Activated CD4-positive, alpha-beta memory T cell treated with anti-CD3 and anti-CD28 coated beads, Interleukin-2, amount 10 ng/mL, durations not matched to agents 7 days and 5 days (primary cell): ENCODE measurements around the gene SLC12A3. TPM values are rescaled to one million over a fixed set of nuclear protein-coding genes. Genes with fewer than 3 reads are reported as not detected.

Experiments used
- CTCF ChIA-PET: fragments of 350-600 bp; sonication (Branson Sonifier 250); formaldehyde crosslinking; loops from one replicate; lab custom pipeline; 2021; ENCODE audit warnings: antibody characterized with exemption, inconsistent platforms; lab: Charles Lee
- POLR2A ChIA-PET: fragments of 350-600 bp; sonication (Branson Sonifier 250); formaldehyde crosslinking; loops from one replicate; lab custom pipeline; 2021; ENCODE audit warnings: antibody characterized with exemption; lab: Charles Lee
- DNase-seq: peaks from one replicate; pipeline ENCODE4 v3.0.0-alpha.2; 2020
- H3K27ac Mint-ChIP-seq: one replicate; pipeline ENCODE4 v1.8.0; 2021; ENCODE audit warnings: mild to moderate bottlenecking, mixed read lengths
- H3K27me3 Mint-ChIP-seq: one replicate; pipeline ENCODE4 v1.8.0; 2021; ENCODE audit warnings: mixed read lengths
- H3K36me3 Mint-ChIP-seq: one replicate; pipeline ENCODE4 v1.8.0; 2021; ENCODE audit warnings: low read depth, mixed read lengths
- H3K4me1 Mint-ChIP-seq: one replicate; pipeline ENCODE4 v1.8.0; 2021; ENCODE audit warnings: mixed read lengths
- H3K4me3 Mint-ChIP-seq: one replicate; pipeline ENCODE4 v1.8.0; 2021; ENCODE audit warnings: mild to moderate bottlenecking, mixed read lengths
- H3K9me3 Mint-ChIP-seq: one replicate; pipeline ENCODE4 v1.8.0; 2021; ENCODE audit warnings: mixed read lengths
- total RNA-seq, 2 experiments: library from RNA; stranded (reverse); gene quantifications; one replicate each; pipeline ENCODE4 v1.2.3, GENCODE V29; 2021

The SLC12A3 gene
- total RNA-seq, 2 experiments from 2014 or later: not detected

- DNase-seq: no peak
- CTCF ChIA-PET: interaction anchor here (1.3 kb wide), 1 partner anchor 18 kb away, joined by 3 read pairs; no protein-coding TSS in a partner anchor
- Mint-ChIP-seq H3K36me3 (peaks cover 94% of the 10 kb centered on the region), H3K9me3 (no peaks in the 10 kb centered on the region), H3K4me3 (peak overlapping the region; percentile 26), H3K27ac (peak overlapping the region; percentile 45), H3K4me1 (peaks cover 70% of the 10 kb centered on the region), H3K27me3 (no peaks in the 10 kb centered on the region)
- POLR2A ChIA-PET: interaction anchor here (0.8 to 3.4 kb wide), 7 partner anchors 9 to 68 kb away, joined by 3 to 17 read pairs (median 4); partner anchors contain the start of gene NLRC5
These were observed 71.9 kb downstream of the SLC12A3 start for GRCh38 chr16:56936950-56937349.

GRCh38 chr16:56938664-56939513, 73.9 kb downstream of the SLC12A3 start:
- DNase-seq: peak; percentile 77
- Mint-ChIP-seq H3K9me3 (no peaks in the 10 kb centered on the region), H3K4me1 (peaks cover 88% of the 10 kb centered on the region), H3K27ac (peak overlapping the region; percentile 93), H3K4me3 (peak overlapping the region; percentile 68), H3K27me3 (no peaks in the 10 kb centered on the region), H3K36me3 (peaks cover 97% of the 10 kb centered on the region)
- POLR2A ChIA-PET: interaction anchor here (0.6 to 3.4 kb wide), 11 partner anchors 8 to 110 kb away, joined by 3 to 18 read pairs (median 5); partner anchors contain the start of gene NLRC5
- CTCF ChIA-PET: interaction anchor here (0.6 to 2.5 kb wide), 5 partner anchors 13 to 1448 kb away, joined by 3 to 8 read pairs (median 5); no protein-coding TSS in a partner anchor

- Mint-ChIP-seq H3K4me3 (peak overlapping the region; percentile 68), H3K9me3 (no peaks in the 10 kb centered on the region), H3K4me1 (peaks cover 88% of the 10 kb centered on the region), H3K27ac (peak overlapping the region; percentile 93), H3K36me3 (peaks cover 98% of the 10 kb centered on the region), H3K27me3 (no peaks in the 10 kb centered on the region)
- ChIA-PET CTCF (interaction anchor here (2.0 to 2.5 kb wide), 2 partner anchors 25 to 73 kb away, joined by 4 to 8 read pairs; no protein-coding TSS in a partner anchor), POLR2A (interaction anchor here (0.7 to 2.8 kb wide), 6 partner anchors 9 to 111 kb away, joined by 3 to 18 read pairs (median 8); no protein-coding TSS in a partner anchor)
- DNase-seq: no peak
These were observed 74.8 kb downstream of the SLC12A3 start for GRCh38 chr16:56939801-56940200.

GRCh38 chr16:56941092-56941491, 76.1 kb downstream of the SLC12A3 start:
- no peak for DNase-seq
- POLR2A ChIA-PET: interaction anchor here (1.1 to 8.0 kb wide), 4 partner anchors 9 to 162 kb away, joined by 4 to 140 read pairs (median 4); partner anchors contain the start of gene HERPUD1
- Mint-ChIP-seq H3K9me3 (no peaks in the 10 kb centered on the region), H3K27me3 (no peaks in the 10 kb centered on the region), H3K36me3 (peaks cover 92% of the 10 kb centered on the region), H3K4me1 (peaks cover 81% of the 10 kb centered on the region), H3K4me3 (no peak overlapping the region), H3K27ac (peak overlapping the region; percentile 30)
- CTCF ChIA-PET: no interaction called here

GRCh38 chr16:56941856-56942331, 76.9 kb downstream of the SLC12A3 start:
- Mint-ChIP-seq H3K9me3 (no peaks in the 10 kb centered on the region), H3K36me3 (peaks cover 88% of the 10 kb centered on the region), H3K27me3 (no peaks in the 10 kb centered on the region), H3K27ac (no peak overlapping the region), H3K4me1 (peaks cover 76% of the 10 kb centered on the region), H3K4me3 (no peak overlapping the region)
- POLR2A ChIA-PET: interaction anchor here (0.8 to 8.0 kb wide), 7 partner anchors 9 to 163 kb away, joined by 3 to 140 read pairs (median 4); partner anchors contain the start of genes HERPUD1 and NLRC5
- DNase-seq: no peak
- CTCF ChIA-PET: interaction anchor here (1.1 kb wide), 1 partner anchor 22 kb away, joined by 3 read pairs; no protein-coding TSS in a partner anchor

DNA sequence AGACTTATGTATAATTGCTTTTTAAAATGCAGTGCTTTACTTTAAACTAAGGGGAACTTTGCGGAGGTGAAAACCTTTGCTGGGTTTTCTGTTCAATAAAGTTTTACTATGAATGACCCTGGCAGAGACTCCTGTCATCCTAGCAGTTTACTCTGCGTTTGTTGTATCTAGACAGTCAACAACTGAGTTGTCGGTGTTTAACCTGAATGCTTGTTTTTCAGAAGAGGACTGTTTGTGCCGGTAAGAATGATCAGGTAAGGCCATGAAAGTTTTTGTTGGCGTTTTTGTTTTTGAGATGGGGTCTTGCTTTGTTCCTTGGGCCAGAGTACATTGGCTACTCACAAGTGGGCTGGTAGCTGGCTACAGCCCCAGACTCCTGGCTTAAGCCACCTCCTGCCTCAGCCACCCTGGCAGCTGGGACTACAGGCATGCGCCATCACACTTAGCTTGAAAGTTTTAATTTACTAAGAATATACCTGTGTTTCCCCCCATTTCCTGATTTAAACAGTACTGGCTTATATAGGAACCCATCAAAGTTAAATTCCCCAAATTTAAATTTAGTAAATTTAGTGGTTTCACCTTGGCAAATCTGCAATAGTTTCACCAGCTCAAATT, 78.9 kb downstream of the SLC12A3 start:
- H3K36me3 Mint-ChIP-seq: peaks cover 74% of the 10 kb centered on the region
- POLR2A ChIA-PET: interaction anchor here (0.9 to 8.0 kb wide), 5 partner anchors 12 to 98 kb away, joined by 3 to 140 read pairs (median 3); partner anchors contain the start of gene HERPUD1
- H3K4me3 Mint-ChIP-seq: no peak overlapping the region
- CTCF ChIA-PET: interaction anchor here (0.8 to 1.9 kb wide), 2 partner anchors 20 to 75 kb away, joined by 3 to 4 read pairs; no protein-coding TSS in a partner anchor
- no peaks in the 10 kb centered on the region for H3K27me3 Mint-ChIP-seq
- peak overlapping the region; percentile 31 for H3K27ac Mint-ChIP-seq
- DNase-seq: no peak
- peaks cover 58% of the 10 kb centered on the region for H3K4me1 Mint-ChIP-seq
- no peaks in the 10 kb centered on the region for H3K9me3 Mint-ChIP-seq

DNA sequence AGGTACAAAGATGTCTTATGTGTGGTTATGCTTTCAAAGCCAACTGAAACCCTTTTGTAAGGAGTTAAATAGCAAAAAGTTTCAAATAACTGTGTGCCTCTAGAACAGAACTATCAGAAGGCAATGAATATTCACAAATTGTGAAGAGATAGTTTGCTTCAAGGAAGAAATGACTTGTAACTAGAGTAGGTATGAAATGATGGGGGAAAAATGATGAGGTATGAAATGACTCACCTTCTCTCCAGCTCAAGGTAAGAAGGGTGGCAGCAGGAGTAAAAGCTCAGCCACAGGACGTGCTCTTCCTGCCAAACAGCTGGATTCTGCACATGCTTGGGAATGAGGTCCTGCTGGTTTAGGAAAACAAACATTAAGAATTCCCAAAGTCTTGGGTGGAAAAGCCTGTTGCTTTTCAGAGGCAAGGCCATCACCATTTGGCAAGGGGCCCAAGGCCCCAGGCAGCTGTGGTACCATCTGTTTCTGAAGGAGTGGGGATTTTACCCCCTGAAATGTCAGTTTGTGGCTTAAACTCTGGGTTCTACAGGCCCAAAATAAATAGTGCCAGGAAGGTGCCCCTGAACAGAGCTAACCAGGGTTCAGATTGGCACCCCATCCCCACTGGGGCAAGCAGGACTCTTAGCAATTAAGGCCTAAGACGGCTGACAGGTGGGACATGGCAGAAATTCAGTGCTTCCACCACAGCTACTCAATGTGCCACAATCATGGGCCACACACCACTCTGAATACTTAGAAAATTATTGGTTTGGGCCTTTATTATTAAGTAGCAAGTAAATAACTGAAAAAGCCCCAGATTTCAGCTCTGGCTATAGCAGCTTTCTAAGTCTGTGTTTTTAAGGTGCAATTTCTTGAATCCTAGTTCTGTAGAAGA, 80.2 kb downstream of the SLC12A3 start:
- no peak overlapping the region for H3K4me3 Mint-ChIP-seq
- H3K9me3 Mint-ChIP-seq: no peaks in the 10 kb centered on the region
- H3K27ac Mint-ChIP-seq: peak overlapping the region; percentile 69
- ChIA-PET POLR2A (interaction anchor here (1.2 to 8.0 kb wide), 7 partner anchors 8 to 82 kb away, joined by 3 to 140 read pairs (median 4); partner anchors contain the start of gene HERPUD1), CTCF (interaction anchor here (0.7 to 1.9 kb wide), 4 partner anchors 19 to 79 kb away, joined by 3 to 4 read pairs (median 4); no protein-coding TSS in a partner anchor)
- H3K36me3 Mint-ChIP-seq: peaks cover 60% of the 10 kb centered on the region
- no peak for DNase-seq
- H3K4me1 Mint-ChIP-seq: peaks cover 49% of the 10 kb centered on the region
- no peaks in the 10 kb centered on the region for H3K27me3 Mint-ChIP-seq

DNA sequence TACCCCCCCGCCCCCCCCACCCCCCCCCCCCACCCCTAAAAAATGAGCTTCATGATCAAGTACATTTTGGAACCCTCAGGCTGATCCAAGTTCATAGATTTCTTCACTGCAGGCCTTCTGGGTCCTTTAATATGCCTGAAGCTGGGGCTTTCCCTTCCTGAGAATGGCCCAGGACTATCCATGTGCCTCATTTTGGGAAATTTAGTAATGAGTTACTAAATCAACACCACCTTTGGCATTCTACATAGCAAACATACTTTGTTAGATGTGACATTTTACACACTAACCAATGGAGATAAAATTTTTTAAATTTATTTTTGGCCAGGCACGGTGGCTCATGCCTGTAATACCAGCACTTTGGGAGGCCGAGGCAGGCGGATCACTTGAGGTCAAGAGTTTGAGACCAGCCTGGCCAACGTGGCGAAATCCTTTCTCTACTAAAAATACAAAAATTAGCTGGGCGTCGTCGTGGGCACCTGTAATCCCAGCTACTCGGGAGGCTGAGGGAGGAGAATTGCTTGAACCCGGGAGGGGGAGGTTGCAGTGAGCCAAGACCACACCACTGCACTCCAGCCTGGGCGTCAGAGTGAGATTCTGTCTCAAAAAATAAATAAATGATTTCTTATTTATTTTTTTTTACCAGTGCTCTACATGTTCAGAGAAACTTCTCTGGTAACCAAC, 81.0 kb downstream of the SLC12A3 start:
- Mint-ChIP-seq H3K27me3 (no peaks in the 10 kb centered on the region), H3K9me3 (no peaks in the 10 kb centered on the region), H3K27ac (no peak overlapping the region), H3K36me3 (peaks cover 52% of the 10 kb centered on the region), H3K4me3 (no peak overlapping the region), H3K4me1 (peaks cover 50% of the 10 kb centered on the region)
- no peak for DNase-seq
- CTCF ChIA-PET: interaction anchor here (0.8 to 3.3 kb wide), 2 partner anchors 19 to 79 kb away, joined by 4 to 12 read pairs; no protein-coding TSS in a partner anchor
- POLR2A ChIA-PET: interaction anchor here (1.2 to 8.0 kb wide), 6 partner anchors 9 to 26 kb away, joined by 4 to 140 read pairs (median 6); partner anchors contain the start of gene HERPUD1

DNA sequence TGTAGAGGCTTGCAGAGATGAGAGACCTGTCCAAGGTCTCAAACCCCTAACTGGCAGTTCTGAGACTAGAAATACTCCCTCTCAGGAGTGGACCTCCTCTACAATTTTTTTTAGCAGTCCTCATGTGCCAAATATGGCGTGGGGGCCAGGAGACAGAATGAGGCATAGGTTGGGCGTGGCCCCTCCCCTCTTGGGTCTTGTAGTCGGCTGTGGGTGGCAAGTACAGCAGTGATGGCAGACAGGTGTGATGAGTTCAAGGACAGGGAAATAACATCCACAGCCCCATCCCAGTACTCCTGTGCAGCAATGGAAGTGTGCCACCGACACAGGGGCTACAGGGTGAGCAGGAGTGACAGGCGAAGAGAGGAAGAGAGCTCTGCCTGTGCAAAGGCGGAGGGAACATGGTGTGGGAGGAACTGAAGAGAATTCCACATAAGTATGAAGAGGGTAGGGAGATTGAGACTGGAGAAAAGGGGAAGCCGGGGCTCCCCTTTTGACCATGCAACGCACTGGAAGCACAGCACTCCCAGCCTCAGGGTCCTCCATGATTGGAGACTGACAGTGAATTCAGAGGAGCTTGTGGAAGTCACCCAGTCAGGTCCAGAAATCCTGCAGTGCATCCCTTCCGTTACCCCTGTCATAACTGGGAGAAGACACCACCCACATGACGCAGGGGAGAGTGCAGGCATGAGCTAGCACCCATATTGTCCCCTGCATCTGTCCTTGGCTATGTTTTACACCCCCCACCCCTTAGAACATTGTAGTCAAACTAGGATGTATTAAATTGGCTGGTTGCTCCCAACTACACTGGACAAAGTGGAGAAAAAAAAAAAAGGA, 82.0 kb downstream of the SLC12A3 start:
- Mint-ChIP-seq H3K9me3 (no peaks in the 10 kb centered on the region), H3K4me3 (no peak overlapping the region), H3K36me3 (peaks cover 44% of the 10 kb centered on the region), H3K27me3 (no peaks in the 10 kb centered on the region), H3K27ac (peak overlapping the region; percentile 23), H3K4me1 (peaks cover 49% of the 10 kb centered on the region)
- no peak for DNase-seq
- POLR2A ChIA-PET: interaction anchor here (0.6 to 8.0 kb wide), 3 partner anchors 9 to 66 kb away, joined by 3 to 140 read pairs (median 11); partner anchors contain the start of gene HERPUD1
- CTCF ChIA-PET: interaction anchor here (0.7 to 3.3 kb wide), 3 partner anchors 54 to 80 kb away, joined by 3 to 12 read pairs (median 4); no protein-coding TSS in a partner anchor

- CTCF ChIA-PET: interaction anchor here (0.7 to 3.3 kb wide), 3 partner anchors 55 to 80 kb away, joined by 3 to 12 read pairs (median 4); no protein-coding TSS in a partner anchor
- Mint-ChIP-seq H3K4me3 (no peak overlapping the region), H3K36me3 (peaks cover 38% of the 10 kb centered on the region), H3K9me3 (no peaks in the 10 kb centered on the region), H3K27ac (peak overlapping the region; percentile 11), H3K4me1 (peaks cover 44% of the 10 kb centered on the region), H3K27me3 (no peaks in the 10 kb centered on the region)
- POLR2A ChIA-PET: interaction anchor here (0.6 to 8.0 kb wide), 3 partner anchors 9 to 66 kb away, joined by 3 to 140 read pairs (median 11); partner anchors contain the start of gene HERPUD1
- no peak for DNase-seq
These were observed 82.6 kb downstream of the SLC12A3 start for GRCh38 chr16:56947604-56947995.
